HG03378 (cell line): Measurements from ENCODE around the gene CDC14C.
"Not testable (repeated sequence)": the region's sequence is repeated elsewhere in the genome, so short reads cannot be mapped to it uniquely, and the experiment has no call there.

Source experiments
- ATAC-seq: cut with Tn5 transposase; IDR thresholded peaks from one replicate; pipeline ENCODE4 v1.9.1; 2021; ENCODE audit warnings: mild to moderate bottlenecking, moderate library complexity; ENCODE audit not compliant: unreplicated experiment

Gene CDC14C

DNA sequence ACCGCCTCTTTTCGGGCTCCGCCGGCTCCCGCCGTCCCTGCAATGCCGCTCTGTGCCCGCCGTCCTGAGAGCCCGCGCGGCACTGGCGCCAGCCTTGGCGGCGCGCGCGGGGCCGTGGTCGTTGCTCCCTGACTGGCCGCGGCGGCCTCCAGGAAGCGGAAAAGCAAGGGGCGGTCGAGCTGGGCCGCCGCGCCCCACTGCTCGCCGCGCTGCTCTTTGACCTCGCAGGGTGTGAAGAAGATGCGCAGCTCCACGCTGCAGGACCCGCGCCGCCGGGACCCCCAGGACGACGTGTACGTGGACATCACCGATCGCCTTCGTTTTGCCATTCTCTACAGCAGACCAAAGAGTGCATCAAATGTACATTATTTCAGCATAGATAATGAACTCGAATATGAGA lies at the start of gene CDC14C:
CDC14C (plus strand) TSS at position 115 of the 400 bp plus-strand sequence; CDS start at position 241, 126 bp downstream.
- no peak for ATAC-seq

DNA sequence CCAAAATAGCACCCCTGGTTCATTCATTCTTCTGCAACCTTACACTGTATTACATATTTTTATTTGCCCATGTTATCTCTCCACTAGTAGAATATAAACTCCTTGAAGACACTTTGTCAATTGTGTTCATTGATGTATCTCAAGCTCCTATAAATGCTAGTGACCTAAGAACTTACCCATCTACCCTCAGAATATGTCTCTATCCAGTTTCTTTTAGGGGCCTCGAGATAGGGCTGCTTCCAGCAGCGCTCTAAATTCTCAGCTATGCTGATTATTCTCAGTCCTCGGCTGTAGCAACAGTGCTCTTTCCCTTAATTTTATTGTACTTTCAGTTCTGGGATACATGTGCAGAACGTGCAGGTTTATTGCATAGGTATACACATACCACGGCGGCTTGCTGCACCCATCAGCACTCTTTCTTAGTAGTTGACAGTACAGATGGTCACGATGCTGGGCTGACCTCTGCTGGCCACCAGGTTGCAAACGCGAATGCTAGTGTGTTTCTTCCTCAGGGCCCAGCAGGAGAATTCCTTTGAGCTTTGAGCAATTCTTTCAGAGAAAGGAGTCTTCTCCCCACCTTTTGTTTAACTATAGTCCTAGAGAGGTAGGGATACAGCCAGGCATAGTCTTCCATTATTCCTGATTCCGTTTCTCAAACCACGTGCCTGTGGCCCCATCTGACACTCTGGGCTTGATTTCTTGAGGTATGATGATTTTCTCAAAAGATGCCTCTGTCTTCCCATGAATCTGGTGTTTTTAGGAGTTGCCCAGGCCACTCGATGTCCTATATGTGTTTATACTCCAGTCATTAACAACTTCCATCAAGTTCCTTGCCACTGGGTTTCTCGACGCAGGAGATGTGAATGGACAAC lies 49.1 kb upstream of the CDC14C start:
- no peak for ATAC-seq

DNA sequence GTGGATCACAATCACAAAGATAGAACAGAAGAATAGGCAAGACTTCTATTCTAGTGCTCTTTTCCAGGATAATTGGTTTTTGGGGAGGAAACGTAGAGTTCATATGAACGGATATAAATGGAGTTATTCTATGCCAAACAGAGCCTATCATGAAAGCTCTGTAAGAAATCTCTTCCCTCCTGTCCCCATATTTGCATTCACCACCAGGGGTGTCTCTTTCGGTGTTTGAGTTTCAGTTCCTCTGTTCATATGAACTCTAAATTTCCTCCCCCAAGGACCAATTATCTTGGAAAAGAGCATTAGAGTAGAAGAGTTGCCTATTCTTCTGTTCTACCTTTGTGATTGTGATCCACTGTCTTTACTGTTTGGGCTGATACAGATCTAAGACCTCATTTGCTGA lies 48.3 kb upstream of the CDC14C start:
- no peak for ATAC-seq

- no peak for ATAC-seq
Observed at GRCh38 chr7:48880851-48881250, 43.5 kb upstream of the CDC14C start.

DNA sequence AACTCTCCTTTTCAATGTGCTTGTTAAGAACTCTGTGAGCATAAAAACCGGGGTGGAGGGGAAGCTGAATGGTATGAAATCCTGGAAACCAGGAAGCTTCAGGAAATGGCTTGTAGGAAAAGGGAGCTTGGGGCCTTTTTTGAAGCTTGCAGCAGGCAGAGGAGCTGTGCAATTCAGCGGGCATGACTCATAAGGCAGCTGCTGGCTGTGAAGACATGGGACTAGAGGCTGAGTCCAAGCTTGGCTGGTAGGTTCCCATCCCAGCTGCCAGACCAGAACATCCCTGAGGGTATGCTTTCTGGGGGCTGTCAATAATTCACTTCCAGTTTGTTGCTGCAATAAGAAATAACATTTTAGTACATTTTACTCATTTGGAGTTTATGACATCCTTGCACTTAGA lies 36.8 kb upstream of the CDC14C start:
- no peak for ATAC-seq

GRCh38 chr7:48894574-48894973 lies 29.8 kb upstream of the CDC14C start:
- no peak for ATAC-seq

DNA sequence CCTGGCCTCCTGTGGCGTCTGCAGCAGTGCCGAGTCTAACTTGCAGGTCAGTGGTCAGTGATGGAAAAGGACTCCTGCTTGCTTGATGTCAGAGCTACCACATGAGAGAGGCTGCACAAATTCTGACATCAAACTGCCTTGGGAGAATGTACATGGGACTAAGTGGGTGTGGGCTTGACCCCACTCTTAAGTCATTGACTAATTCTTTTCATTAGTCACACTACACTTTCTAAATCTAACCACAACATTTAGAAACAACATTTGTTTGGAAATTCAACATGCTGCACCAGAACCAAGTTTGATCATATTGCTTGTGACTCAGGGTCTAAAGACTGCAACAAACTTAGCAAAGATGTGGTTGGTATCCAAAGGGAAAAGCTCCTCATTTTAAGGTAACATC lies 24.4 kb upstream of the CDC14C start:
- no peak for ATAC-seq

DNA sequence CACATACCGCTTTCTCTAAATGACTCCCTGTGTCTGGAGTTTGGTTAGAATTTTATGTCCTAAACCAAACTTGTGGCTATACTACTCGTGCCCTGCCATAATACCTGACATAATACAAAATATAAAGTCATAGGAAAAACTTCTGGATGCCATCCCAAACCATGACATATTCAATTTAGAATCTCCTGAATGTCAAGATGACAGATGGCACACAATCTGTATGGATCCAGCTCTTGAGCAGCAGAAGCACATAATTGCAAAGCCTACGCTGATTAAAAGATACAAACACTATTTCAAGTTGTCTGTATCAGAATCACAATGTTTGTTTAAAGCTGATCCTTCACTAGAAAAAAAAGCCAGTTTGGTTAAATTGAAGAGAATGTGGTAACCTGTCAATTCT lies 22.4 kb upstream of the CDC14C start:
- no peak for ATAC-seq

- ATAC-seq, result no peak
Observed at GRCh38 chr7:48904975-48905374, 19.4 kb upstream of the CDC14C start.

DNA sequence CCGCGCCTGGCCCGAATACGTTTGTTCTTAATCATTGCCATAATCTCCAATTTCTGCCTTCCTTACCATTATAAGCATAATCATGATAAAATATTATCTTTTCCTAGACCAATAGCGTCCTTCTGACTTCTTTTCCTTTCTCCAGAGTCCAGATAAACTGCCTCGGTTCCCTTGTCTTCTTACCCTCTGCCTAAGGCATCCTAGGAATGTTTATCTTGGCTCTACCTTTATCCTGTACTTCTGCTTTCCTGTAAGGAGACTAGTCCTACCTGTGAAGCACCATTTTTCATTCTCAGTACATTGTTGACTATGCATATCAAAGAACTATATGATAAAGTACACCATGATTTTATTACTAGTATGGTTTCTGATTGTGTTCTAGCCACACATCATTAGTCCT lies 18.7 kb upstream of the CDC14C start:
- ATAC-seq, result not testable (repeated sequence)

DNA sequence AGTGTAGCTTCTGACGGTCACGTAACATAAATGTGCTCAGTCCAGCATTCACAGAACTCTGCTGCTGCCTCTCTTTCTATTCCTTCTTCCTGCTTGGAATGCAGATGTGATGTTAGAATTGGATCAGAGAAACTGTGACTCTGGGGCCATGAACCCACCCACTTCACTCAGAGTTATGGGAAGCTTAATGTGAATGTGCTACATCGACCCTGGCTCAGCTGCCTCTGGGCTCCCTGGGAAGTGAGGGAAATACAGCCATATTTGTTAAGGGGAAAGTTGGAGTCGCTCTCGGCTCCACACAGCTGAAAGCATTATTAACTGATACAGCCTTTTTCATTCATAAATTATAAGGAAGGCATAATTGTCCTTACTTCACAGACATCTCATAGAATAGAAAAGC lies 14.5 kb upstream of the CDC14C start:
- ATAC-seq, result not testable (repeated sequence)

- no peak for ATAC-seq
Observed at GRCh38 chr7:48931481-48931880, 7.1 kb downstream of the CDC14C start.

DNA sequence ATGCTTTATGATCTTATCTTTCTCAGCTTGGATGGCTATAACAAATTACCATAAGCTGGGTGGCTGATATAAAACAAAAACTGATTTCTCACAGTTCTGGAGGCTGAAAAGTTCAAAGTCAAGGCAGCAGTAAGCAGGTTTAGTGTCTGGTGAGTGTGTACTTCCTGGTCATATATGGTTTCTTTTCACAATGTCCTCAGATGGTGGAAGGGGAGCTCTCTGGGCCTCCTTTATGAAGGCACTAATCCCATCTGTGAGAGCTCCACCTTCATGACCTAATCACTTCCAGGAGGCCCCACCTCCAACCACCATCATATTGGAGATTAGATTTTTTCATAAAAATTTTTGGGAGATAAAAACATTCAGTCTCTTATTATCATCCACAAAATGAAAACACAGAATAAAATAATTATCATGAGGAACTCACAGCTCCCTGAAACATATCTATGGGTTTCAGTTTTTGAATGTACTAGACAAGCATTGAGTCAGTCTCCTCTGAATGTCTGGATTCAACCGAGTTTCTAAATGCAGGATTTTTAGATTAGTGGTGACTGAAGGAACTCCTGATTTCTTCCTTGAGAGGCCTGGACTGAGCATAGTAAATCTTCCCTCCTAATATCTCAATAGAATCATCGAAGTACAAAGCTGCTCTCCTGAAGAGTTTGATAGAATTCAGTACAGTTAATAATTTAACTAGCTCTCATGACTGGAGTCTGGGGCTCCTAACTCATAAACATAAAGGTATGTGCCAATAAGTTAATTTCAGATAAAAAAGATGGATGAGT lies 8.0 kb downstream of the CDC14C start:
- no peak for ATAC-seq

- no peak for ATAC-seq
Observed at GRCh38 chr7:48933549-48934085, 9.3 kb downstream of the CDC14C start.

GRCh38 chr7:48938539-48939295 lies 14.4 kb downstream of the CDC14C start:
- ATAC-seq, result no peak

DNA sequence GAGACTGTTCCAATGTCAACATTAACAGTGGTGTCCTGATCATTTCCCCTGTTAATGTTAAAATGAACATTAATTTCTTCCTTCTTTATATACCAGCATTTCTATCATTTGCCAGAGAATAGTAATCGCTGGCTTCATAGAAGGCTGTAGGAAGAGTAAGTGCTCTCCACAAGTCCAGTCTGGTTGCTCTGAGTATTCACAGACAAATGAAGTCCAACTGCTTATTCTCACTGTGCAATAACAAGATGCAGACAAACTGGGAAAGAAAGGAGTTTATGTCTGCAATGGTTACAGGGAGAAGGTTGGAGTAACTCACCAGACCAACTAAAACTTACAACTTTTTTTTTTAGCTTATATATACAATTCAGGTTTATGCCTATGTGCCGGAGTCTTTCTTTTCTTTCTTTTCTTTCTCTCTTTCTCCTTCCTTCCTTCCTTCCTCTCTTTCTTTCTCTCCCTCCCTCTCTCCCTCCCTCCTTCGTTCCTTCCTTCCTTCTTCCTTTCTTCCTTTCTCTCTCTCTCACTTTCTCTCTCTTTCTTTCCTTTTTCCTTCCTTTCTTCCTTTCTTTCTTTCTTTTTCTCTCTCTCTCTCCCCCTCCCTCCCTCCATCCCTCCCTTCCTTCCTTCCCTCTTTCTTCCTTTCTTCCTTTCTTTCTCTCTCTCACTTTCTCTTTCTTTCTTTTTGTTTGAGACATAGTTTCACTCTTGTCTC lies 19.1 kb downstream of the CDC14C start:
- no peak for ATAC-seq

GRCh38 chr7:48955916-48956315 lies 31.6 kb downstream of the CDC14C start:
- no peak for ATAC-seq

- no peak for ATAC-seq
Observed at GRCh38 chr7:48959676-48960075, 35.3 kb downstream of the CDC14C start.

DNA sequence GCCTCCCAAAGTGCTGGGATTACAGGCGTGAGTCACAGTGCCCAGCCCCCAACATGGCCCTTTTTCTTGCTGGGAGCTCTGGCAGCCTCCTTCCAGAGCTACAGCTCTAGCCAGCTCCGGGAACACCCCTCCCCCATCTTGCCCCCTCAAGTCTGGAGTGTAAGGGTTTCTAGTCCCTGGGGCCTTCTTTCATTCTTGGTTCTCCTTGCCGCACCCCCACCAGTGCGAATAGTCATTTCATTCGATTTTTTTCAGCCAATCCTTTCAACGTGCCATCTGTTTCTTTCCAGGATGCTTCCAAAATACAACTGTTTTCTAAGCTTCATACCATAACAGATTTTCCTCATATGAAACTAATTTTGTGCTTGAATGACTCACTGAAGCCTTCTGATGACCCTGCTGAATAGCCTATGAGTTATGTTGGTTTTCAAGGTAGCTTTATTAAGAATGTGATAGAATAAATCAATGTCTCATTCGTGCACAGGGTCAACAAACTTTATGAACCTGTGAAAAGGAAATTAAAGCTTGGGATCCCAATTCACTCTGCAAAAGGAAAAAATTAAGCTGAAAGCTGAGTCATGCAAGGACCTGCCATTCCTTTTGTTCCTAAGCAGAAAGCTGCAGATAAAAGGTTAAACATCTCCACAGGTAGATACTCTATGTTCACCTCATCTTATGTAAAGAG lies 38.6 kb downstream of the CDC14C start:
- no peak for ATAC-seq

GRCh38 chr7:48964074-48964473 lies 39.7 kb downstream of the CDC14C start:
- no peak for ATAC-seq
